ENCODE measurements around the gene DTD1.

The DTD1 gene

DNA sequence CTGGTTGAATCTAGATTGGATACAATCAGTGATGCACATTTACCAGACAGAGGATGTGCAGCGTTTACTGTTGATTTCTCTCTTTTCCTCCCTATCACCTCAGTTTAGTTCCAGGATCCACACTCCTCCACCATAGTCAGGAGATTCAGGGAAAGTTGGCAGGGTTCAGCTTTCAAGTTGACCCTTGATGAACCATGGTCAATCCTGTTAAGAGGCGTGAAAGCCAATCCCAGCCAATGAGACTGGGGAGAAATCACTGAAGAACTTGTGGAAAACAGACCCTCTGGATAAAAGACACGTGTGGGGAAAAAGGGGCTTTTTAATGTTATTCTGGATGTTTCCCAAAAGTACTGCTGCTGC lies 206.6 kb downstream of the DTD1 start:
- Histone ChIP-seq H3K27me3 (ENCODE audit: insufficient read depth, low read length, poor library complexity) (no peaks in the 10 kb centered on the region), H3K4me2 (ENCODE audit: insufficient read depth, low read length) (peak overlapping the region; percentile 74), H3K9me3 (ENCODE audit: insufficient read depth, low read length, severe bottlenecking) (no peaks in the 10 kb centered on the region), H3K27ac (ENCODE audit: low read length) (peak overlapping the region; percentile 58), H2AFZ (ENCODE audit: low read depth, low read length) (peak overlapping the region; percentile 89), H3K4me1 (ENCODE audit: insufficient read depth, low read length) (peaks cover 13% of the 10 kb centered on the region), H3K9ac (ENCODE audit: low read depth, low read length) (peak overlapping the region; percentile 56), H3K79me2 (ENCODE audit: insufficient read depth, low read length) (no peaks in the 10 kb centered on the region), H4K20me1 (ENCODE audit: insufficient read depth, low read length) (no peaks in the 10 kb centered on the region), H3K36me3 (ENCODE audit: insufficient read depth, low read length) (no peaks in the 10 kb centered on the region), H3K4me3 (ENCODE audit: low read depth in 1 of 2, low read length in 2 of 2) (peak overlapping the region; percentile 53 to 69)
- no peak for ATAC-seq (ENCODE audit: insufficient read depth, low read depth)
- no peak for DNase-seq
- no peak for TF ChIP-seq EZH2 (IDR thresholded peaks at IDR 0.05; ENCODE audit: borderline replicate concordance, low read depth, low read length, severe bottlenecking)
- TF ChIP-seq, protein P1, sequence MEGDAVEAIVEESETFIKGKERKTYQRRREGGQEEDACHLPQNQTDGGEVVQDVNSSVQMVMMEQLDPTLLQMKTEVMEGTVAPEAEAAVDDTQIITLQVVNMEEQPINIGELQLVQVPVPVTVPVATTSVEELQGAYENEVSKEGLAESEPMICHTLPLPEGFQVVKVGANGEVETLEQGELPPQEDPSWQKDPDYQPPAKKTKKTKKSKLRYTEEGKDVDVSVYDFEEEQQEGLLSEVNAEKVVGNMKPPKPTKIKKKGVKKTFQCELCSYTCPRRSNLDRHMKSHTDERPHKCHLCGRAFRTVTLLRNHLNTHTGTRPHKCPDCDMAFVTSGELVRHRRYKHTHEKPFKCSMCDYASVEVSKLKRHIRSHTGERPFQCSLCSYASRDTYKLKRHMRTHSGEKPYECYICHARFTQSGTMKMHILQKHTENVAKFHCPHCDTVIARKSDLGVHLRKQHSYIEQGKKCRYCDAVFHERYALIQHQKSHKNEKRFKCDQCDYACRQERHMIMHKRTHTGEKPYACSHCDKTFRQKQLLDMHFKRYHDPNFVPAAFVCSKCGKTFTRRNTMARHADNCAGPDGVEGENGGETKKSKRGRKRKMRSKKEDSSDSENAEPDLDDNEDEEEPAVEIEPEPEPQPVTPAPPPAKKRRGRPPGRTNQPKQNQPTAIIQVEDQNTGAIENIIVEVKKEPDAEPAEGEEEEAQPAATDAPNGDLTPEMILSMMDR (IDR thresholded peaks at IDR 0.05; ENCODE audit: borderline replicate concordance, extremely low read depth, low read length, poor library complexity, severe bottlenecking): no peak

DNA sequence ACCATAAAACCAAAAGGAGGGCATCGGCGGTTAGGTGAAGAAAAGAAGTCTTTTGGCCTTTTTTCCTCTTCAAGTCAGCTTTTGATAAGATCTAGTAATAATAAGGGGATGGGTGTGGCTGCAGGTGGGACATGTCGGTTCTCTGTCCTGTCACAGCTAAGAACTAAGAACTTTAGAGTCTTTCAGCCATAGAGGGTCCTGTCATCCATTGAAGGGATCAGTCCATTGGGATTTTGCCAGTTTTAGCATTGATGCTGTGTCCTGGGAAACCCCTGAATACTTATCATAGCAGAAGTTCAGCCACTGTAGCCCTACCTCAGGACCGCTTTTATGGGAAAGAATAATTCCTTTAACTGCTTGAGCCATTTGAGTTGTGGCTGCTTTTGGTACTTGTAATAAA lies 207.5 kb downstream of the DTD1 start:
- Histone ChIP-seq H3K27me3 (ENCODE audit: insufficient read depth, low read length, poor library complexity) (no peaks in the 10 kb centered on the region), H3K4me1 (ENCODE audit: insufficient read depth, low read length) (peaks cover 13% of the 10 kb centered on the region), H2AFZ (ENCODE audit: low read depth, low read length) (no peak overlapping the region), H3K9ac (ENCODE audit: low read depth, low read length) (no peak overlapping the region), H3K36me3 (ENCODE audit: insufficient read depth, low read length) (no peaks in the 10 kb centered on the region), H3K27ac (ENCODE audit: low read length) (no peak overlapping the region), H3K9me3 (ENCODE audit: insufficient read depth, low read length, severe bottlenecking) (no peaks in the 10 kb centered on the region), H3K4me3 (ENCODE audit: low read depth in 1 of 2, low read length in 2 of 2) (no peak overlapping the region), H3K4me2 (ENCODE audit: insufficient read depth, low read length) (no peak overlapping the region), H3K79me2 (ENCODE audit: insufficient read depth, low read length) (no peaks in the 10 kb centered on the region), H4K20me1 (ENCODE audit: insufficient read depth, low read length) (no peaks in the 10 kb centered on the region)
- ATAC-seq (ENCODE audit: insufficient read depth, low read depth) (no peak), DNase-seq (no peak)
- no peak for TF ChIP-seq EZH2 (IDR thresholded peaks at IDR 0.05; ENCODE audit: borderline replicate concordance, low read depth, low read length, severe bottlenecking)
- TF ChIP-seq, protein P1 (IDR thresholded peaks at IDR 0.05; ENCODE audit: borderline replicate concordance, extremely low read depth, low read length, poor library complexity, severe bottlenecking): no peak

DNA sequence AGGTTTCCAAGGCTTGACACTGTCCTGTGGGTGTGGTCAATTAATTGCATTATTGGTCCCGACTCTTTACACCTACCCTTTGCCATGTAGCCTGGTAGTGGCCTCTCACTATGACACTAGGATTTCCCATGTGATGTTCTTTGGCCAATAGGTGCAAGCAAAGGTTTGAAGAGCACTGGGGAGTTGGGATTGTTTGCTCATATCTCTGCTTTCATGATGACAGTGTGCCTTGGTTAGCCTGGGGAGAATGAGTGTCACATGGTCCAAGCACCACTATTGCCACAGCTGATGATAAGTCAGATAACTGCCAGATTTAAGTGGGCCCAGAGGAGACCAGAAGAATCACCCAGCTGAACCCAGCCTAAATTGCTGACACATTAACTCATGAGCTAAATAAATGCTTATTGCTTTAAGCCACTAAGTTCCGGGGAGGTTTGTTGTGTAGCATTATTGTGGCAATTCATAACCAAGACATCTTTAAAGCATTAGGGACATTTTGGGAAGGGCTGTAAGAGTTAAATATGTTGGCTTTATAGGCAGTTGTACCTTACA lies 208.5 kb downstream of the DTD1 start:
- H3K4me1 ChIP-seq (ENCODE audit: insufficient read depth, low read length): peaks cover 13% of the 10 kb centered on the region
- H3K9ac ChIP-seq (ENCODE audit: low read depth, low read length): no peak overlapping the region
- no peaks in the 10 kb centered on the region for H4K20me1 ChIP-seq (ENCODE audit: insufficient read depth, low read length)
- no peaks in the 10 kb centered on the region for H3K27me3 ChIP-seq (ENCODE audit: insufficient read depth, low read length, poor library complexity)
- TF ChIP-seq EZH2 (IDR thresholded peaks at IDR 0.05; ENCODE audit: borderline replicate concordance, low read depth, low read length, severe bottlenecking): no peak
- TF ChIP-seq, protein P1 (IDR thresholded peaks at IDR 0.05; ENCODE audit: borderline replicate concordance, extremely low read depth, low read length, poor library complexity, severe bottlenecking): no peak
- DNase-seq (no peak), ATAC-seq (ENCODE audit: insufficient read depth, low read depth) (no peak)
- H2AFZ ChIP-seq (ENCODE audit: low read depth, low read length): no peak overlapping the region
- no peak overlapping the region for H3K4me3 ChIP-seq (ENCODE audit: low read depth in 1 of 2, low read length in 2 of 2)
- H3K27ac ChIP-seq (ENCODE audit: low read length): no peak overlapping the region
- H3K79me2 ChIP-seq (ENCODE audit: insufficient read depth, low read length): no peaks in the 10 kb centered on the region
- H3K9me3 ChIP-seq (ENCODE audit: insufficient read depth, low read length, severe bottlenecking): no peaks in the 10 kb centered on the region
- no peak overlapping the region for H3K4me2 ChIP-seq (ENCODE audit: insufficient read depth, low read length)
- no peaks in the 10 kb centered on the region for H3K36me3 ChIP-seq (ENCODE audit: insufficient read depth, low read length)

DNA sequence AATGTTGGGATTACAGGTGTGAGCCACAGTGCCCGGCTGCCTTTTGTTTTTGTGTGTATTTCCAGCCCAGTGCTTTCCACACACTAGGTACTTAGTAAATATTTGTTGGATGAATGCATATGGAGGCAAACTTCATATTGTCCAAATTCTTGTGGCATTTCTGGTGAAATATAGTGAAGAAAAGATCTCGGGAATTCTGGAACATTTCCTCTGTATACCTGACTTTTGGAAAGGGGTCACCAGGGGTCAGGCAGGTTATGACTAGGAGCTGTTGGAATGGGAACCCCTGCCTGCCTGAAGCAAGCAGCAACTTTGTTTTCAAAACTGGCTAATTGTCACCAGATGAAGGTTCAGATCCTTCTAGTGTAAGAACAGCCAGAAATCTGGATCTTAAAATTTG lies 213.7 kb downstream of the DTD1 start:
- no peak overlapping the region for H3K4me3 ChIP-seq (ENCODE audit: low read depth in 1 of 2, low read length in 2 of 2)
- no peak overlapping the region for H3K9ac ChIP-seq (ENCODE audit: low read depth, low read length)

More for the DNA sequence above, 213.7 kb downstream of the DTD1 start:
- DNase-seq (no peak), ATAC-seq (ENCODE audit: insufficient read depth, low read depth) (no peak)
- H3K36me3 ChIP-seq (ENCODE audit: insufficient read depth, low read length): no peaks in the 10 kb centered on the region
- H3K27ac ChIP-seq (ENCODE audit: low read length): no peak overlapping the region
- TF ChIP-seq, protein P1 (IDR thresholded peaks at IDR 0.05; ENCODE audit: borderline replicate concordance, extremely low read depth, low read length, poor library complexity, severe bottlenecking): no peak
- no peak for TF ChIP-seq EZH2 (IDR thresholded peaks at IDR 0.05; ENCODE audit: borderline replicate concordance, low read depth, low read length, severe bottlenecking)
- H3K79me2 ChIP-seq (ENCODE audit: insufficient read depth, low read length): no peaks in the 10 kb centered on the region
- no peak overlapping the region for H3K4me2 ChIP-seq (ENCODE audit: insufficient read depth, low read length)
- no peaks in the 10 kb centered on the region for H3K9me3 ChIP-seq (ENCODE audit: insufficient read depth, low read length, severe bottlenecking)
- H2AFZ ChIP-seq (ENCODE audit: low read depth, low read length): no peak overlapping the region
- no peaks in the 10 kb centered on the region for H3K4me1 ChIP-seq (ENCODE audit: insufficient read depth, low read length)
- no peaks in the 10 kb centered on the region for H3K27me3 ChIP-seq (ENCODE audit: insufficient read depth, low read length, poor library complexity)
- no peaks in the 10 kb centered on the region for H4K20me1 ChIP-seq (ENCODE audit: insufficient read depth, low read length)
